Cerebellar nuclear complex (tissue), 1 donor: Measurements from ENCODE around the gene FRS3.
"Not testable (repeated sequence)": the region's sequence is repeated elsewhere in the genome, so short reads cannot be mapped to it uniquely, and the experiment has no call there.

Source experiments
- DNase-seq, 2 experiments: peaks; one replicate each; lab custom pipeline; 2025; lab: John Stamatoyannopoulos, UW

The FRS3 gene

DNA sequence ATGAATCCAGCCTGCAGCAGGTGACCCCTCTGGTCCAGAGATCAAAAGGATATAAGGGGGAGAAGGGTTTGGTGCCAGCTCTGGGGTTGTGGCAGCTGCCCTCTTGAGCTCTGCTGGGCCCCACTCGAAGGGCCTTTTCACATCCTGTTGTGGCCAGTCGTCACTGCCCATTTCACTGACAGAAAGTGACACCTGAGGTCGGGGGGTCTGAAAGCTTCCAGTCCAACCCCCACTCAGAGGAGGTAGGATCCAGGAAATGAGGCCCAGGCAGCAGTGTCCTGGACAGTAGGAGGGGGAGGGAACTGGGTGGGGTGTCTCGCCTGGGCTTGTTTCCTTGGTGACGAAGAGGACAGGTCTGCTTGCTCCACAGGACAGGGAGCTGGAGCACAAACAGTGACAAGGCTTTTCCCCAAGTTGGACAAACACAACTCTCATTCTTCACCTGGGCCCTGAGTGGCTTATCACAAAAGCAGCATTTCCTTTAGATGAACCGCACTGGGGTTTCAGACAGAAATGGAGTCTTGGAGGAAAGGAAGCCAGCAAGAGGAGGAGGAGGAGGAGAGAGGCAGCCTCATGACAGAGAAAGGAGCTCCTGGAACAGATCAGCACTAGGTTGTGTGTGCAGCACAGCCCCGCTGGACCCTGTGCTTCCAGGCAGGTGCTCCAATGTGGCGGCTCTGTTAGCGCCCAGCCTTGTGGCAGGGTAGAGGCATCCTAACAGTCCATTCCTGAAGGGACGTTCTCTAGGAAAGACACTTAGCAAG, 11.0 kb downstream of the FRS3 start:
- no peak for DNase-seq

DNA sequence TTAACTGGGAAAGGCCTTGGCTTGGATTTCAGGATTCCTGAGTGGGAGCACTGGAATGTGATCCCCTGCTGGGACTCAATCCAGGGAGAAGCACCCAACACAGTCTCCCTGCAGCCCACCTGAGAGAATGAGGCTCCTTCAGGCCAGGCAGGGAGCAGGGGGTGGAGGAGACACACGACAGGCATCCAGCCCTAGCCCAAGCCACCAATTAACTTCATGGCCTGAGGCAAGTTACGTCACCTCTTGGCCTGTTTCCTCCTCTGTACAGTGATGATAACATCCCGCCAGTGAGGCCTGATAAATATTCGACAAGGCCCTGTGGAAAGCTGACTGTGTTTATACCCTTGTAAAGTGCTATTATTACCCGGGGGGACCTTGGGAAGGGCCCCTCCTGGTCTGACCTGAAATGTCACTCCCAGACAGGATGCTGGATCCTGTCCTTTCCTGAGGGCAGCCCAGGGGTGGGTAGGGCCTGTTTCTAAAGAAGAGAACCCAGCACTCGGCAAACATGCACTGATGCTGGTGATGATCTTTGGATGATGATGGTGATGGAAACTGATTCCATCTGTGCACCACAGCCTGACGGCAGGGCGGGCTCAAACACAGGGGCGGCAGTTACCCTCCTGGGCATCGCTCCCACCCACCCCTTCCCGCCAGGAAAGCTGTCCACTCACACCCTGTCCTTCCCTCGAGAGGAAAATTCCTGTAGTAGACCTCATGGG, 12.4 kb downstream of the FRS3 start:
- no peak for DNase-seq

DNA sequence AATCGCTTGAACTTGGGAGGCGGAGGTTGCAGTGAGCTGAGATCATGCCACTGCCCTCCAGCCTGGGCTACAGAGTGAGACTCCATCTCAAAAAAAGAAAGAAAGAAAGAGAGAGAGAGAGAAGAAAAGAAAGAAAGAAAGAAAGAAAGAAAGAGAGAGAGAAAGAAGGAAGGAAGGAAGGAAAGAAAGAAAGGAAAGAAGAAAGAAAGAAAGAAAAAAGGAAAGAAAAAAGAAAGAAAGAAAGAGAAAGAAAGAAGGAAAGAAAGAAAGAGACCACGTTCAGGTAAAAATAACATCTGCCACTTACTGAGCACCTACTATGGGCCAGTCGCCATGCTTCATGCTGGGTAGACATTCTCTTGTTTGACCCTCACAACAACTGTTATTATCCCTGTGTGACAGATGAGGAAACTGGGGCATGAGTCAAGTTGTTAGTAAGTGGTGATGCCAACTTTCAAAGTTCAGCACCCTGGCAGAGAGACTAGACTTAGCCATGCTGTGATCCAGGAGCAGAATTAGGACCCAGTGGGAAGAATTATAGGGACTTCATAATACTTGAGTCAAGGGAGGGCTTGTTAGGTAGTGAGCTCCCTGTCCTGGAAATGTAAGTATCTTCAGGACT, 13.5 kb downstream of the FRS3 start:
- not testable (repeated sequence) for DNase-seq

DNA sequence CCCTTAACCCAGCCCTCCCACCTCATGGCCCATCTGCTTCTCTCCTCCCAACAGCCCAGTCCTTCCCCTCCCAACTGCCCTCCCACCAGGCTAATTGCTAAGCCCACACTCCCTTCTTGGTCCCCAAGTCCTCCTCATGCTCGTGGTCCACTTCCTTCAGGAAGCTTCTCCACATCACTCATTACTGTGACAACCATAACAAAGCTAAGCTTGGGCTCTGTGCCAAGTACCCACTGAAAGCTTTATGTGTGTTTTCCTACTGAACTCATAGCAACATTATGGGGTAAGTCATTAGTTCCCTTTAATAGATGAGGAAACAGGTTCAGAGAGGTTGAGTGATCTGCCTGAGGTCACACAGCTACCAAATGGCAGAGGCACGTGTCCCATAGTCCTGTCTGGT, 16.2 kb downstream of the FRS3 start:
- no peak for DNase-seq

DNA sequence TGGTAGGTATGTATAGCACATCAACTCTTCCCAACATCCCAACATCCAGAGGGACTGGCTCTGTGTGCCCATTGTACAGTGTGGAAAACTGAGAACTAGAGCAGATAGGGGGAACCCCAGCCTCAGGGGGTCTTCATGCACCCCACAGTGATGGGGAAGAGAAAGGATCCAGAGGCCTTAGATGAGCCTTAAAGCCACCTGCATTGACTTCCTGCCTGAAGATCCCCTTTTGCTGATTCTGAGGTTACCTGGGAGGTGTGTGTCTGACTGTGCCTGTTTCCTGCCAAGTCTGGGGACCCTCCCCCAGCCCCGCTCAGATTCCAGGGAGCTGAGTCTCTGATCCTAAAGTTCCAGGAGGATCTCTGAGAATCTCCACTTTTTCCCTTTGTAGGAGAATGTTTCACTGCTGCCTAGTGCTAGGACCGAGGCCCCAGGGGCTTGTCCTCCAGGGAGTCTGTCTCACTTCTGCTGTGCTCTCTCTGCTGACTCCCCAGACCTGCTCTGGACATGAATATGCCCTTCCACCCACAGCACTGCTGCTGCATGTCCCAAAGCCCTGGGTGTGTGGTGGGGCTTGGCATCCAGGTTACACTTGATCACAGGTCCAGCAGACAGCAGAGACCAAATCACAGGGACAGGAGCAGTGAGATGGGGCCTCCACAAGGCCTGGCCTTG, 19.7 kb downstream of the FRS3 start:
- DNase-seq: no peak

DNA sequence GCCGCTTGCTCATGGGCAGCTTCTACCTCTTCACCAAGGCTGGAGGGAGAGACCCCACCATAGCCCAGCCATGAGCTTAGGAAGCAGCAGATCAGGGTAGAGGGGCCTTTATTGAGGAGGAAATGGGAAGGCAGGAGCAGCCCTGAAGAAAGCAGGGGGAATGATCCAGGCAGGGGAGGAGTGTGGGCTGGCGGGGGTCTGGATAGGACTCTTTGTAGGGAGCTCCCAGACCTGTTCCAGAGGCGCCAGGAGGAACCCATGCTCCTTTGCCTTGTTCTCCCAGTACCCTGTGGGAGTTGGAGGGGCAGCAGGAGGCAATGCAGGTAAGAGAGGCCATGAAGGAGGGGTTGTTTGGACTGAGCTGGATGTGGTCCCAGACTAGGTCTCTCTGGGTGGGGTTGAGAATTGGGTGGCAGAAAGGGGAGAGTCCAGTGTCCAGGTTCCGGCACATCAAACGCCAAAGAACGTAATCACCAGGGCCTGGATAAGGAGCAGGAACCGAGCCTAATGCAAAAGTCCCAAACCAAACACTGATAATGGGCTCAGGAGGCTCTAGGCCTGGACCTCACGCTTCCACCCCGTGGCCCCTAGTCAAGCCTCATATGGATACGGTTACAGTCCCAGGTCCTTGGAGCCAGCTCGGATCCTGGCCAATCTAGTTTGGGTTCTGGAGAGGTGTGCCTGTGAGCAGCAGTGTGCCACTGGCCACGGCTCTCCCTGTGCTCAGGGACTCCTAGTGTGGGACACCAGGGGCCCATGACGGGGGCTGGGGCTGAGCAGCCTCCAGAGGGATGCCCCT, 20.4 kb downstream of the FRS3 start:
- no peak for DNase-seq

DNA sequence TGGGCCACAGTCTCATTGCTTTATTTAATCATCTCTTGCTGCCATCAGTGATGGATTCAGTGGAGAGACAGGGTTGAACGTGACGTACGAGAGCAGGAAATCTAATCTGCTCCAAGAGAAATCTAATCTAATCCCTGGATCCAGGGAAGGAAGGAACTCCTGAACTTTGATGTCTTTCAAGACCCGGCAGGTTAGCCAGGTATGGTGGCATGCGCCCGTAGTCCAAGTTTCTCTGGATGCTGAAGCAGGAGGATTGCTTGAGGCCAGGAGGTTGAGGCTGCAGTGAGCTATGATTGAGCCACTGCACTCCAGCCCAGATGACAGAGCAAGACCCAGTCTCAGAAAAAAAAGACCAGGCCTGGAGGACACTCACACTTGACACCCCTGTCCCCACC, 21.1 kb downstream of the FRS3 start:
- DNase-seq: no peak

DNA sequence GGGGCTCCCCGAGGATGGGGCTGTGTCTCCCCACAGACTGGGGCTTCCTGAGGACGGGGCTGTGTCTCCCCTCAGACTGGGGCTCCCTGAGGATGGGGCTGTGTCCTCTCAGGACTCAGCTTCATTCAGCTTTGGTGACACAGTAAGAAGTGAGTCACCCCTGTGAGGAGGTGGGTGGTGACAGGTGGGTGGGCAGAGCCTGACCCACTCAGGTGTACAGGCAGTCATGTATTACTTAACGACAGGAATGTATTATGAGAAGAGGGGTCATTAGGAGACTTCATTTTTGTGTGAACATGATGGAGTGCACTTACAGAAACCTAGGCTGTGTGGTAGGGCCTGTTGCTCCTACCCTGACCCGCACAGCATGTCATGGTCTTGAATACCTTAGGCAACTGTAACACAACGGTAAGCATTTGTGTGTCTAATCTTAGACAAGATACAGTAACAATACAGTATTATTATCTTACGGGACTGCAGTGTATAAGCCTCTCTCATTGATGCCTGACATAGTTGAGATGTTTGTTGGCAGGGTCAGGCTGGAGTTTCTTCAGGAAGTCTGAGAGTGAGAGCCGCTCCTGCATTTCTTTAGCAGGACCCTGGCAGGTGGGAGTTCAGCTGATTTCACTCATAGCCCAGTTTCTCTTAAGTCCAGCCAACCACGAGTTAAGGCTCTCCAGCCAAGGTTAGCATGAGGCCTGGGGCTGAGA, 21.6 kb downstream of the FRS3 start:
- DNase-seq: no peak

DNA sequence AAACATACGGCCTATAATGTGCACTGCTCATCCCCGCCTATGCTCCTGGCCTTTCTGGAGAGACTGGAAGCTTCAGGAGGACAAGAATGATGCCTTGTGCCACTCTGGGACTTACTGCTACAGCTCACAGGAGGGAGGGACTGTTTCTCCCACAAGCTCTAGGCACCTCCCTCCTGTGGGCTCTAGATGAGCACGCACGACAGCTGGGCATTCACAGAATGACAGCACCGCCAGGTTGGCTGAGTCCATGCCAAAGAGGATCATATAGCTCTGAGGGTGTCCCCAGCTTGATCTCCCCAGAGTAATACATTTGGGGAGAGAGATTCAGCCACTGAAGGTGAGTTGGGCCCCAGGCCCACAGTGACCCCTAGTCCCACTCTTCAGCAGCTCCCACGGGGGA, 22.4 kb downstream of the FRS3 start:
- no peak for DNase-seq

DNA sequence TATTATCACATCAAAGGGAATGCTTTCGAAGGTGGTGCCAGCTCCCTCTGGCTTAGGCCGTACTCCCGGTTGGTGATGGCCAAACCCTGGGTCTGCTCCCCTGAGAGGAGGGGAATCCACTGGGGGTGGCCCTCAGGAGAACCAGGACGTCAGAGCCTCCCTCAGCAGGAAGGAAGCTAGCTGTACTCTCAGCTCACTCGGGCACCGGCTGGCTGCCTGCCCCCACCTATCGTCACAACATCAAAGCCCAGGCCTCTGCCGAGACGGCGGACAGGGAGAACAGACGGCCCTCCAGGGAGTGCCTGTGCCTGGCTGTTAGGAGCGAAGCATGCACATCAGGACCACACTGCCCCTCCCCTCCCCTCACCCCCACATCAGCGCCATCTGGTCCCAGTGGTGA, 23.3 kb downstream of the FRS3 start:
- no peak for DNase-seq

DNA sequence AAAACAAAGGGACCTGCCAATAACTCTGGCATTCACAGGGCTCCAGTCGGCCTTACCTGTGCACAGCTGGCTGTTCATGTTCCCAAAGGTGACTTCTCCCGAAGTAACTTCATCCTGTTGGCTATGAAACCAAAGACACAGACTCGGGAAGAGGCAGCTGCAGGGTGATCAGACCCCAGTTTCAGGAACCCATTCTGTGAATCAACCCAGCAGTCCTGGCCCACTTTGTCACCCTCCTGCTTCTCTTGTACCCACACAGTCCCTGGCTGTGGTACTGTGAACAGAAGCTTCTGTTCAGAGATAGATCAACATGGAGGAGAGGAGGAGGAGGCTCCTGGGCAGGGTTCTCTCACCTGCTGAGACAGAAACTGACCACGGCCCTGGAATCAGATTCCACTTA, 23.8 kb downstream of the FRS3 start:
- no peak for DNase-seq

DNA sequence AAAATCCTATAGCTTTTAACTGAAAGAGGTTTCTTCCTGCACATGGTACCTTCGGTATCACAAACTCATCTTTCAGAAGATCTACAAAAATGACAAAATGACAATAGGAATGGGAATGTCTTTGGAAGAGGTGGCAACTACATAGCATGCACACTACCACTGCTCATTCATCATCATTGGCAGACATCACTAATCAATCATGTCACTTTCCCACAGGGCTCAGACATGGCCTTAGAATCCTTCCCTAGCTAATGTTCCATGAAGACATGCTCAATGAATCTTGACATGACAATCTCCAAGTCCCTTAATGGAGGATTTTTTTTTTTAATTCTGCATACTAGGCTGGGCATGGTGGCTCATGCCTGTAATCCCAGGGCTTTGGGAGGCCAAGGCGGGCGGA, 29.3 kb downstream of the FRS3 start:
- DNase-seq: no peak

DNA sequence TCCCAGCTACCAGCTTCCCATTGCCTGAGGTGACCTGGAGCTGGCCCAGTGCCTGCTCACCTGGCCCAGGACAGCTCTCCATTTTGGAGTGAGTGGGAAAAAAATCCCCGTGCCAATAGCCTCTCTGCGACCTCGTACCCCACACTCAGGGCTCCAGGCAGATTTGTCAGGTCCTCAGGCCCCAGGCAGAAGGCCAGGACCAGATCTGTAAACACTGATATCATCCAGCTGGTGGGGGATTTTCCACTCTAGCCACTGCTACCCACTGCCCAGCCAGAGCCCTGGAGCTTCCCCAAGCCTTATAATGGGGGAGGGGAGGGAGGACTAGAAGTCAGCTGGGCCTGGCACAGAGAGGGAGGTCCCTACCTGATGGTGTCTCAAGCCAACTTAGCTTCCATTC, 31.2 kb downstream of the FRS3 start:
- no peak for DNase-seq

DNA sequence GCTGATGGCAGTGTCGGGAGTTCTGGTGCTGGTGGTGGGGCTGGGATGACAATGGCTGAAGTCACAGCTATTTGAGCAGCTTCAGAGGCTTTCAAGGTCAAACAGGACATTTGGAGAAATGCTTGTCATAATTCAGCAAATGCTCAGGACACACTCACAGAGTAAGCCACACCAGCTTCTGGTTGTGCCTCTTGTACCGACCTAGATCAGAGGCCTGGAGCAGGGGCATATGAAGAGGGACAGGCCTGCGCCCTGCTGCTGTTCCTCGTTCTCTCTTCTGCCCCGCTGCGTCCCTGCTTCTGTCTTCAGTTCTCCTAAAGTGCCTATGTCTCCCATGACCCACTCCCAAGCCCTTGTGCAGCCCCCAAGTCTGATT, 31.6 kb downstream of the FRS3 start:
- no peak for DNase-seq

DNA sequence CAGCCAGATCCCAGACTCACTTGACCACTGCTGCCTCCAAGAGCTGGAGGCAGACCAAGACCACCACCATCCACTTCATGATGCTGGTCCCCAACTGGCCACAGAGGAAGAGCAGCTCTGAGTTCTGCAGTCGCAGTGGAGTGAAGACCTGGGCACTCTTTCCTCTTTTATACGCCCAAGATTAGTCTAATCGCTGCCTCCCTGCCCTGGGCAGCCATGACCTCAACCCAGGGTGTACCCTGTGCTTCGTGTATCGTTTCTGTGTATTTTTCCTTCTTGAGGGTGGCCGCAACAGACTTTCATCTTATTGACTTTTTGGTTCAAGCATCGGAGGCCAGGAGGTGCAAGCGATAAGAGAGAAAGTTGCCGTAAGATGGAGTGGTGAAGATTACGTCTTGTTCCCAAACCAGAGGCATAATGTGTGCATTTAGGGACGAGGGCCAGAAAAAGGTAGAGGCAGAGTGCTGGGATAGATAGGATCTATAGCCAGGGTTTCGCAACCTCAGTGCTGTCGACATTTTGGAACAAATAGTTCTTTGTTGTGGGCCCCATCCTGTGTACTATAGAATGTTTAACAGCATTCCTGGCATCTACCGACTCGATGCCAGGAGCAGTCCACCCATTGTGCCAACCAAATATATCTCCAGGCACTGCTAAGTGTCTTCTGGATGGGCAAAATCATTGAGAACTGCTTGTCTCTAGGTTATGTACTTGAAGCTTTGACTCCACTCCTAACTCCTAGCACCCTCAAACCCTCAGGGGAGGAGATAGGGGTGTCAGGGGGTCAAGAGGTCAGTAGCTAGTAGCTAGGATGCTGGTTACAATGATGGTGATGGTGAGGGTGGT, 32.2 kb downstream of the FRS3 start, which contains the start of gene PGC:
Gene PGC (minus strand): TSS at position 142 of the 846 bp plus-strand sequence. CDS start 63 bp downstream, at position 79.
- DNase-seq: no peak

DNA sequence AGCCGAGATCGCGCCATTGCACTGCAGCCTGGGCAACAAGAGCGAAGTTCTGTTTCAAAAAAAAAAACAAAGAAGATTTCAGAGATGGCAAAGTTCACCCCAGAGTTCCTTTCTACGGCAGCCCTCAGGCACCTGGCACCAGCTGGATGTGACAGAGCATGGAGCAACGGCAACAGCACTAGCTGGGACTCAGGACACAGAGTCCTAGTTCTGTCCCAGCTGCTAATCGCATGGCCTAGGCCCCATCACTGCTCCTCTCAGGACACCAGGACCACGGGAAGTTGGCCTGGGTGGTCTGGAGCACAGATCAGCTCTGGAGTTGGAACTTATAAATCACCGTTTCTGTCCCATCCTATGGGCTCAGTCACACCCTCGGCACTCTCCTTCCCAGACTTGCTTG, 33.6 kb downstream of the FRS3 start:
- DNase-seq: no peak

DNA sequence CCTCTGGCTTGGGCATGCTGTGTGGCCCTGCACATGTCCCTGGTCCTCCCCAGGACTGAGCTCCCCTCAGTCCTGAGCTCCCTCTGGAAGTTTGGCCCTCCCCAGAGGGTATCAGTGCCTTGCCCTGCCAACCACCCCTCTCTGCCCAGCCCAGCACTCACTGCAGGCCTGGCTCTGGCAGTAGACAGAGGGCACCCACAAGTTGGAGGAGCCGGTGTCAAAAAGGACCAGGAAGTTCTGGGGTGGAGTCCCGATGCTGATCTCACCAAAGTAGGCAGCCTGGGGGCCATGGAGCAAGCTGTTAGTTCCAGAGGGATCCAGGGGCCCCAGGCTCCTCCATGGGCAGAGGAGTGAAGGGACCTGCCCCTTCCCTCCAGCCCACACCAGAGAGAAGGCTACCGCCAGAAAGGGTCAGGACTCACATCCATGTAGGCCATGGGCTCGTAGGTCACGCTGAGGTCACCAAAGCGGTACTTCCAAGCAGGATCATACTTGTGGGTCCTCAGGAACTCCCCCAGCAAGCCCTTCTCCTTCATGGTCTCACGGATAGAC, 35.4 kb downstream of the FRS3 start:
- DNase-seq: no peak

DNA sequence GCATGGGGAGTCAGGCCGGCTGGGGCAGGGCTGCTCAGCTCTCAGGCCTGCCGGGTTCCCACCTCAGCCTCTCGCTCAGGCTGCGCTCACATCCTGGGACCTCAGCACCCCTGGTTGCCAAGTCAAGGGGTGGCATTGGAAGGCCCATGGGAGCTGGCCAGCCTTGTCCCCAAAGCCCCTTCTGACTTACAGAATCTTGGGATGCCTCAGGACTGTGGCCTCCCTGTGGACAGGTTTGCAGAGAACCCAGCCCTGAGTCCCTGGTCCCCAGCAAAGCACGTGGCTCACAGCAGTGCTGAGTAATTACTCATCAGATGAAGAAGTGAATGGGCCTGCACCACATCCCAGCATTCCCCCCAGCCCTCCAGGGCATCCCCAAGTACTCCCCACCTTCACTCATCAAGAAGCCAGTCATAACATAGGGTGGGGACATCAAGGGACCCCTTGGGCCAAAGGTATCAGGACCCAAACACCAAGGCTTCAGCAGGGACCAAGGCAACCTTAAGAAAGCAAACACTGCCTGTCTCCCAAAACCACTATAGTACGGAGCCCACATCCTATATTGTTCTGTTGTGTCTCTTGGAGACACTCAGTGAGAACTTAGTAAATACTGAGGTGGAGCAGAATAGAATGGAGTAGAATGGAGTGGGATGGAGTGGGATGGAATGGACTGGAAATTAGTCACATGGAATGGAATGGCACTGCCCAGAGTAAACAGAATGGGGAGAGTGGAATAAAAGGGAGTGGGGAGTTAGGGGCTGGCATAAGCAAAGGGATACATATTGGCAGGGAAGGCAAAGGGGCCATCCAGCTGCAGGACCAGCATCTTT, 36.1 kb downstream of the FRS3 start:
- no peak for DNase-seq
